GM18526 (cell line): ENCODE data around the gene DGAT2.

Source experiments
- POLR2A ChIP-seq: IDR thresholded peaks from 3 replicates; pipeline ENCODE4 v1.6.1; 2011; ENCODE audit not compliant: insufficient read length; ENCODE audit errors: extremely low read depth

The DGAT2 gene

DNA sequence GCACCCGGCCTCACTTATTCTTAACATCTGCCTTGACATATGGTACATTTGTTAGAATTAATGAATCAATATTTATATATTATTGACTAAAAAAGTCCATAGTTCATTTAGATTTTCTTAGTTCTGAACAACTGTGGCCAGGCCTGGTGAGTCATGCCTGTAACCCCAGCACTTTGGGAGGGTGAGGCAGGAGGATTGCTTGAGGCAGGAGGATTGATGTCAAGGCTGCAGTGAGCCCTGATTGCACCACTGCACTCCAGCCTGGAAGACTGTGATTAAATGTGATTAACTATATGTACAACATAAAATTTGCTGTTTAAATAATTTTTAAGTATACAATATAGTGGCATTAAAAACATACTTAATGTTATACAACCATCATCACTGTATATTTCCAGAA, 52.1 kb downstream of the DGAT2 start:
- TF ChIP-seq POLR2A: no peak

DNA sequence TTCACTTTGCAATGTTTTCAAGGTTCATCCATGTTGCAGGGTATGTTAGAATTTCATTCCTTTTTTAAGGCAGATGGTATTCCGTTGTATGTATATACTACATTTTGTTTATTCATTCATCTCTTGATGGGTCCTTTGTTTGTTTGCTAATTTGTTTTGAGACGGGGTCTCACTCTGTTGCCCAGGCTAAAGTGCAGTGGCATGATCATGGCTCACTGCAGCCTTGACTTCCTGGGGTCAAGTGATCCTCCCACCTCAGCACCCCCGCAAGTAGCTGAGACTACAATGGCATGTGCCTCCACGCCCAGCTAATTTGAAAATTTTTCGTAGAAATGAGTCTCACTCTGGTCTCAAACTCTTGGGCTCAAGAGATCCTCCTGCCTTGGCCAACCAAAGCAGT, 52.6 kb downstream of the DGAT2 start:
- no peak for TF ChIP-seq POLR2A

DNA sequence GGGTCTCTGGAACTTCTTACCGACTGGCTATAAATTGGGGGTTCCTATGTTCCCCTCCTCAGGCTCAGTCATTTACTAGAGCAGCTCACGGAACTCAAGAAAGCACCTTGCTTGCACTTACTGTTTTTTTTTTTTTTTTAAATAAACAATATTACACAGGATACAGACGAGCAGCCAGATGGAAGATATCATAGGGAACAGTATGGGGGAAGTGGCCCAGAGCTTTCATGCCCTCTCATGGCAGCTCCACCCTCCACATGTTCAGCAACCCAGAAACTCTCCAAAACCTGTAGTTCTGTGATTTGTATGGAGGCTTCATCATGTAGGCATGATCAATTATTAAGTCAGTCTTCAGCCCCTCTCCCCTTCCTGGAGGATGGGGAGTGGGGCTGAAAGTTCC, 54.0 kb downstream of the DGAT2 start:
- no peak for TF ChIP-seq POLR2A

DNA sequence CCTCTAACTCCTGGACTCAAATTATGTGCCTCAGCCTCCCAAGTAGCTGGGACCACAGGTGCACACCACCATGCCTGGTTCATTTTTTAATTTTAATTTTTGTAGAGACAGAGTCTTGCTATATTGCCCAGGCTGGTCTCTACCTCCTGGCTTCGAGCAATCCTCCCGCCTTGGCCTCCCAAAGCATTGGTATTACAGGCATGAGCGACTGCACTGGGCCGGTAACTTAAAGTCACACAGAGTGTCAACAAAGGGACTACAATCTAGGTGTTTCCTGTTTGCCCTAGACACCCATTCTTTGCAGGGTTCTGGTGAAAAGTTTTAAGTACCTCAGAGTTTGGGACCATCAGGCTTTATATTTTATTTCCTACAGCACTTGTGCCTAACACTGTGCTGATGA, 54.8 kb downstream of the DGAT2 start:
- no peak for TF ChIP-seq POLR2A

DNA sequence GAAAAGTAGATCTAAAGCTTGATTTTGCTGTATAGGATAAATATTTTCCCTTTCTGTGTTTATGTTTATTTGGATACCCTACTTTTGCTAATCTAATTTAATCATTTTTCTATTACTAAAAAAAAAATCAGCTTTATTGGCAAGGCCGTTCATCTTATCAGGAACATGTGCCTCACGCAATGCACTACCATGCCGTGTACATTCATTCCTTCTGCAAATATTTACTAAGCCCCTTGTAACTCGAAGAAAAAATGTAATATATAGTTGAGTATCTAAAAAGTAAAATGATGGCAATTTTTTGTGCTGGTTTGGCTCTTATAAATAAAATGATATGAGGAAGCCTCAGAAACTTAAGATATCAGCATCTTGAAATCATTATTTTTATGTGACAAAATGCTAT, 55.4 kb downstream of the DGAT2 start:
- no peak for TF ChIP-seq POLR2A

DNA sequence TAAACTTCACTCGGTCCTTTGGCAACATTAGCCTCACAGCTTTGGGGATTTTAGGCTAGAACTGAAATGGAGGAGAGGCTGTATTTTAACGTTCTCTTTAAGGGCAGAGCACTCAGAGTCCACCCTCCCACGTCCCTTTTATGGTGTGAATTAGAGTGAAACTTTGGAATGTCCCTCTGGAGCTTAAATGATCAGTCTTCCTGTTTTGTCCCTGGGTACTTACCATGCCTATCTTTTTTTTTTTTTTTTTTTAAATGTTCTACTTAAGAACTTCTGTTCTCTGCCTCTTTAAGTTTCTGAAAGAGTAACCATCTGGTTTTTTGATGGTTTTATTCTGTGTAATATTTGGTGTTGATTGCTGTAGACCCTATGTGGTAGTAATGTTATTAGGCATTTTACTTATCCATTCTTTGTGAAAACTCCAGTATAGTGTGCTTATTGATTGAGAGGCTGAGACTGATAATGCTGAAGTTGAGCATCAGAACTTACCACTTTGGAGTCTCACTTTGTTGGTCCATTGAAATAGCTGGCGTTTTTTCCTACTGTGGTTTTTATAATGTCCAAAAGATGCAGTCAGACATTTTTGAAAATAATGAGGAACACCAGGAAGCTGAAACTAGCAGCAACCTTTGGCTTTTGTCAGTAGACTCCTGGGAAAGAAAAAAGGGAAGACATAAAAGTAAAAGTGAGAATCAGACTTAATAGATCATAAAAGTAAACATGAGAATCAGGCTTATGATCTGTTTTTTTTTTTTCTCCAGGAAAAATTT, 58.1 kb downstream of the DGAT2 start:
- TF ChIP-seq POLR2A: no peak

DNA sequence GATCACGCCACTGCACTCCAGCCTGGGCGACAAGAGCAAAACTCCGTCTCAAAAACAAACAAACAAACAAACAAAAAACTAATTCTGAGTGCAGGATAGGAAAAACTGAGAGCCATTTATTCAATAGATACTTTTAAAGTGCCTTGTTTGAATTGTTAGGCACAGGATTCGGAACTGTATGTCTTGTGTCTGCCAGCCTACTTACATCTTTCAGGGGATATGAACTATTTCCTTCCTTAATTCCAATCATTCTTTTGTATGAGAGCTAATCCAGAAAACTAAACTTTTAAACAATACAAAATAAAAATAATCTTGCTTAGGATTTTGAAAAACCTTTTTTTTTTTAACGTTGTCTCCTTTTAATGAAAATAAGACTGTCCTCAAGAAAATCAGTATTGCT, 59.0 kb downstream of the DGAT2 start:
- no peak for TF ChIP-seq POLR2A

DNA sequence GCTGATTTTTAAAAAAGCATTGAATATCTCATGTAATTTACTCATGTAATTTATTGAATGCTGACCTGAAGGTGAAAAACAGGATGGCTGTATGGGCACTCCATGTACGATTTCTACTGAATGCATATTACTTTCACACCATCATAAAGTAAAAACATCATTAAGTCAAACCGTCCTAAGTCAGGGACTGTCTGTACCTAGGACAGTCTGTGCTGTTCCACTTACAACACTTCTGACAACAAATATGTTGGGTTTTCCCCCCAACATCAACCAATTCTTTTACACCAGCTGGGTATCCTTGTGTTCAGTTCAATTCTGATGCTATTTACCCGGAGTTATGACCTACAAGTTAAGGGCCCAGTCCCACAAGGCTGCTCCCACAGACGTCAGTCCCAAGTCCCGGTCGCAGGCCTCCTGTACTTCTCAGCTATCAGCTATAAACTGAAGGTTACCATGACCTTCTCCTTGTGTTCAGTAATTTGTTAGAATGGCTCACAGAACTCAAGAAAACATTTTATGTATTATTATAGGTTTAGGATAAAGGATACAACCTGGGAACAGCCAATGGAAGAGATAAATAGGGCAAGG, 63.4 kb downstream of the DGAT2 start:
- no peak for TF ChIP-seq POLR2A

DNA sequence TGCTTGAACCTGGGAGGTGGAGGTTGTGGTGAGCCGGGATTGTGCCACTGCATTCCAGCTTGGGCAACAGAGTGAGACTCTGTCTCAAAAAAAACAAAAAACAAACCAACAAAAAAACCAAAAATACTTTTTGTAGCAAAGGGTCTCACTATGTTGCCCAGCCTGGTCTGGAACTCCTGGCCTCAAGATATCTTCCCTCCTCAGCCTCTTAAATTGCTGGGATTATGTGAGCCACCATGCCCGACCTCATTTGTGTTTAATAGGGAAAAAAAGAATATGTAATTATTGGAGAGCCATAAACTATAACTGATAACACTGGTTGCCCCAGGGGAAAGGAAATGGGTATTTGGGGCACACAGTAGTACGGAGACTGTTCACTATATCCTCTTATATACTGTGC, 66.2 kb downstream of the DGAT2 start:
- TF ChIP-seq POLR2A: no peak

DNA sequence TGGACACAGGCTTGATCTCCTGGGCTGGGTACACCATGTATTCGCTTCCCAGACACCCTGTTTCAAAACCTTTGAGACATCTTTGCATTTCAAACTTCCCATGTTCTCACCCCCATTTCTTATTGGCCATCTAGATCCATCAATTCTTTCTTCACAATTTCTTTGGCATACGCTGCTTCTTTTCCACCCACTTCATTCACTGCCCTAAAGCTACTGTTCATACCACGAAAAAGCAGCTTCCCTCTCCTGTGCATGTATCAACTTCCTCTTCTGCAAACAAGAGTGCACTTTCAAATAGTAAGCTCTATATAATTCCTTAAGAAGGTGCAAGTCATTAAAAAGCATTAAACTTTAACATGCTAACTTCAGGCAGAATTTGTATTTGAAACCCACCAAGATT, 67.8 kb downstream of the DGAT2 start:
- no peak for TF ChIP-seq POLR2A

DNA sequence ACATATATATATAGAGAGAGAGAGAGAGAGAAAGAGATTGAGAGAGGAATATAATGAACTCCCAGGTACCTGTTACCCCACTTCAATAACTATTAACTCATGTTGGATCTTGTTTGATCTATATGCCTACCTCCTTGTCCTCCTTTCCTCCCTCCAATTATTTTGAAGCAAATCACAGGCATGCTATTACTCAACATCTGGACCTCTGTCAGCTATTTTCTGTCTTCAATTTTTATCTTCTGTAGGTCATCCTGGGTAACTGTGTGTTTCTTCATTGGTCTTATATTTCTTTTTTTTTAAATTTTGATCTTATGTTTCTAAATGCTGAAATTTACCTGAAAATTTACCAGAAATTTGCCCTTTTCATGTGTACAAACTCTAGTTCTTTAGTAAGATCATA, 71.3 kb downstream of the DGAT2 start:
- no peak for TF ChIP-seq POLR2A

DNA sequence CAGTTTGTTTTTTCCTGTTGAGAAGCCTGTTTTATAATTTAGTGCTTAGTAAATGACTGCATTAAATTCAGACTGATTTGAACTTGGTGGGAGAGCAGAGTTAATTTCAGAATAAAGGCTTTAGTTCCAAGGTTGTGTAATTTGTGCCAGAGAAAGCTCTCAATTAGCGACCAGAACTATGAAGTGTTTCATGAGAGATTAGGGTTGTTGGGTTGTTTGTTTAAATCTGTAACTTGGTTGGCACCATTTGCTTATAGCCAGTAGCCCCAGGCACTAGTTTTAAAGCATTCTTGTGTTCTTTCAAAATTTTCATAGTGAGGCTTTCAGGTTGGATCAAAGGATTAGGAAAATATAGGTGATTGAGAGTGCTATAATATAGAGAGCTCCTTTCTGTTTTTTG, 71.9 kb downstream of the DGAT2 start:
- no peak for TF ChIP-seq POLR2A

DNA sequence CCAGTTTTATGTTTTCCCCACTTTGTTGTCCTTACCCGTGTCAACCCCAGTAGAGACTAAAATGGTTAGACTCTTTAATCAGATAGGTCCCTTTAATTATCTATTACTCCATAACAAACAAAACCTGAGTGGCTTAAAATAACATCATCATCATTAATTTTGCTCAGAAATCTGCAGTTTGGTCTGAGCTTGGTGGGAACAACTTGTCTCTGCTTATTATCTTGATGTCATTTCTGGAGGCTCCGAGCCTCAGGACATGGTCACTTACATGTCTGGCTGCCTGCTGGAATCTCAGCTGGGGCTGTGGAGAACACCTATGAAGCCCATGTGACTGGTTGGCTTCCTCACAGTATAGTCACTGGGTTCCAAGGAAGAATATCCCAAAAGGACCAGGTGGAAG, 73.2 kb downstream of the DGAT2 start:
- no peak for TF ChIP-seq POLR2A

DNA sequence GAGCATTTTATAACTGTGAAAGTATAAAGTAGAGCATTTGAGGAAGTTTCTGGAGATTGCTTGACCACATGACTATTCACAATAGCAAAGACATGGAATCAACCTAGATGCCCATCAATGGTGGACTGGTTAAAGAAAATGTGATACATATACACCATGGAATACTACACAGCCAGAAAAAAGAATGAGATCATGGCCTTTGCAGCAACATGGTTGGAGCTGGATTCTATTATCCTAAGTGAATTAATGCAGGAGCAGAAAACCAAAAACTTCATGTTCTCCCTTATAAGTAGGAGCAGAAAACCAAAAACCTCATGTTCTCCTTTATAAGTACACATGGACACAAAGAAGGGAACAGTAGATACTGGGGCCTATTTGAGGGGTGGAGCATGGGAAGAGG, 76.7 kb downstream of the DGAT2 start:
- no peak for TF ChIP-seq POLR2A

DNA sequence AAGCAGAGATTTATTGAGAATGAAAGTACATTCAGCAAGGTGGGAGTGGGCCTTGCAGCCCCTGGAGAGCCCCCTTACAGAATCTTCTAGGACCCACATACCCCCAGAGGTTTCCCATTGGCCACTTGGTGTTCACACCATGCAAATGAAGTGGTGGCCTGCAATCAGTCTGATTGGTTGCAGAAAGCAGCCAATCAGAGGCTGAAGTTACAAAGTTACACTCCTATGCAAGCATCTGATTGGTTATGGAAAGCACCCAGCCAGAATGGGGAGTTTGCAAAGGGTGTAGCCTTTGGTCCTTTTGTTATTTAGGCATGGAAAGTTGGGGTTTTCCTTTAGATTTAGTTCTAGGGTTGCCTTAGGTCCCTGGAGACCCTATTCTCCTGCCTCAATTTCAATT, 81.3 kb downstream of the DGAT2 start:
- no peak for TF ChIP-seq POLR2A

DNA sequence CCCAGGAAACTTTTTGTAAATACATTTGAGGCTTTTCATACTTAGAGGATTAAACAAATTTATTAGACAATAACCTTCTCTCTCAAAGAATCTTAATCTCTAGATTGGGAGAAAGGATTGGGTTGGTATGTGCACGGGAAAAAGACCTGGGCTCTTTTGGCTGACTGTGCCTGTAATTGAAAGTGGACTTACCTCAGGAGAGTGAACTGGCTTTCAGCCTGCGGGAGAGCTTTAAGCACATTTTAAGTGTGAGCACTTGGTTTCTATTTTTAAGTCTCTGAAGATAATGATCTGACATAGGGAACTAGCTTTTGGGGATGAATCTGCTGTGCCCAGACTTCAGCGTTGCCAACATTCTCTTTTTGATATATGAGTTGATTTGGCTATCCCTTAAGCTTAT, 82.2 kb downstream of the DGAT2 start:
- TF ChIP-seq POLR2A: no peak
